Measurements from ENCODE around the gene EPHB1. TPM values are rescaled to one million over a fixed set of nuclear protein-coding genes. Genes with fewer than 3 reads are reported as not detected.

The EPHB1 gene
- total and polyA plus RNA-seq, 2 of the 13 experiments (the other 11 are each of a cell fraction or from before 2014, with no cell fraction given), result 0.07 to 0.21 TPM

DNA sequence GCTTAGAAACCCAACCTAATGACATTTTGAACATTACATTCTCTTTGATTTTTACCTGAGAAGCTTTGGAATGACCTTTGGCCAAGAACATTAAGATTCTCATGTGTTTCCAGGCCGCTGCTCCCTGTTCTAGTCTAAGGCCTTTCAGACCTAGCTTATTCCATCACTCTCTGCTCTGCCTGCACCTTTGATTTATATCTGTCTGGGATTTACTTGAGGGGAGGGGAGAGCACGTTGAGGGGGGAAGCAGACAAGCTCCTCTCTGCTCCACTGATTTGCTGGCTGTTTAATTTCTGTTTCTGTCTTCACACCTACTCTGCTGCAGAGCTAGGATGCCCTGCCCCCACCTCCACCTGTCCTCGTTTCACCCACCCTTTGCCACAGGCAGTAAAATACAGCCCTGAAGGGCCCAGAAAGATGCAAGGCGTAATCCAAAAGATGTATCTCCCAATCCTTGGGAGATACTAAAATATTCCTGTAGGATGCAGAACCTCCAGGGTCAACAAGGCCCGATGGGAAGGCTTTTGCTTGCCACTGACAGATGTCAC lies 429.8 kb downstream of the EPHB1 start (continued):
- TF ChIP-seq ZFP41 (CRISPR knock-in tag; IDR thresholded peaks at IDR 0.05; ENCODE audit: borderline replicate concordance), result no peak

DNA sequence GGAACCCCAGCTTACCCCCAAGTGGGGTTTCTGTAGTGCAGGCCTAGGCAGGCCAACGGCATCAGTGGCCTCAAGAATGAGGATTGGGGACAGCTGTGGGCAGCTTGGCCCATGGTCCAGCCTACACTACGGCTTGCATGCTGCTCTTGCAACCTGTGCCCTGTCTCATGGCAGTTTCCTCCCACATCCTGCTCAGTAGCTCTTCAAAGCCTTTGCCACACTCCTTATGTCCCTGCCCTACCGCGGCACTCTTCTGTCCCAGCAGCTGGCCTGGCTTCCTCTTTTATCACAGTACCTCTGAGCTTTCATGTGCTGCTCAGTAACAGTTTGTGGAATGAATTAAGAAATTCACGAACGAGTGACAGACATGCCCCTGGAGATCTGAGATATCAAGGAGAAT lies 431.0 kb downstream of the EPHB1 start:
- no peaks in the 10 kb centered on the region for H3K79me2 ChIP-seq (ENCODE audit: insufficient read depth, low read length)
- no peaks in the 10 kb centered on the region for H3K4me1 ChIP-seq (ENCODE audit: insufficient read depth, low read length)
- no TSS peak for BruUV-seq (replicated peaks)
- in situ Hi-C loops (cut with HindIII; ENCODE audit: extremely low pct_ligation_motif_present, low pct_unique_long_range_greater_than_20kb) (no loop called here), intact Hi-C loops (cut with micrococcal nuclease; ENCODE audit: unreplicated experiment) (no loop called here)
- TF ChIP-seq, protein P1, sequence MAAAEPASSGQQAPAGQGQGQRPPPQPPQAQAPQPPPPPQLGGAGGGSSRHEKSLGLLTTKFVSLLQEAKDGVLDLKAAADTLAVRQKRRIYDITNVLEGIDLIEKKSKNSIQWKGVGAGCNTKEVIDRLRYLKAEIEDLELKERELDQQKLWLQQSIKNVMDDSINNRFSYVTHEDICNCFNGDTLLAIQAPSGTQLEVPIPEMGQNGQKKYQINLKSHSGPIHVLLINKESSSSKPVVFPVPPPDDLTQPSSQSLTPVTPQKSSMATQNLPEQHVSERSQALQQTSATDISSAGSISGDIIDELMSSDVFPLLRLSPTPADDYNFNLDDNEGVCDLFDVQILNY (CRISPR knock-in tag; conservative IDR thresholded peaks at IDR 0.05), result no peak
- TF ChIP-seq, protein P2, sequence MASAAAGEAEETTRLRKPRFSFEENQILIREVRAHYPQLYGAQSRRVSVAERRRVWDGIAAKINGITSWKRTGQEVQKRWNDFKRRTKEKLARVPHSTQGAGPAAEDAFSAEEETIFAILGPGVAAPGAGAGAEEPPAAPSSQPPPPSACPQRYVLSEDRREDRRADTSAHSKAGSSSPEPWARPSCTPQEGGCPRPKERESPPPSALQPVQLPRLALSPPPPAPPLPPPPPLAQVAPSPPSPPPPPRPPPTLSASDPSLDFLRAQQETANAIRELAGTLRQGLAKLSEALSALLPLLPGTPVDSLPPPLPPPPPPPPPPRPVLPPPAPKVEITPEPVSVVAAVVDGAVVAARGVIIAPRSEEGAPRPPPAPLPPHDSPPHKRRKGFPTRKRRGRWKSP (CRISPR knock-in tag; IDR thresholded peaks at IDR 0.05), result no peak
- TF ChIP-seq, protein P3, sequence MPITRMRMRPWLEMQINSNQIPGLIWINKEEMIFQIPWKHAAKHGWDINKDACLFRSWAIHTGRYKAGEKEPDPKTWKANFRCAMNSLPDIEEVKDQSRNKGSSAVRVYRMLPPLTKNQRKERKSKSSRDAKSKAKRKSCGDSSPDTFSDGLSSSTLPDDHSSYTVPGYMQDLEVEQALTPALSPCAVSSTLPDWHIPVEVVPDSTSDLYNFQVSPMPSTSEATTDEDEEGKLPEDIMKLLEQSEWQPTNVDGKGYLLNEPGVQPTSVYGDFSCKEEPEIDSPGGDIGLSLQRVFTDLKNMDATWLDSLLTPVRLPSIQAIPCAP (CRISPR knock-in tag; IDR thresholded peaks at IDR 0.05; ENCODE audit: low read depth), result no peak
- TF ChIP-seq, protein P4, sequence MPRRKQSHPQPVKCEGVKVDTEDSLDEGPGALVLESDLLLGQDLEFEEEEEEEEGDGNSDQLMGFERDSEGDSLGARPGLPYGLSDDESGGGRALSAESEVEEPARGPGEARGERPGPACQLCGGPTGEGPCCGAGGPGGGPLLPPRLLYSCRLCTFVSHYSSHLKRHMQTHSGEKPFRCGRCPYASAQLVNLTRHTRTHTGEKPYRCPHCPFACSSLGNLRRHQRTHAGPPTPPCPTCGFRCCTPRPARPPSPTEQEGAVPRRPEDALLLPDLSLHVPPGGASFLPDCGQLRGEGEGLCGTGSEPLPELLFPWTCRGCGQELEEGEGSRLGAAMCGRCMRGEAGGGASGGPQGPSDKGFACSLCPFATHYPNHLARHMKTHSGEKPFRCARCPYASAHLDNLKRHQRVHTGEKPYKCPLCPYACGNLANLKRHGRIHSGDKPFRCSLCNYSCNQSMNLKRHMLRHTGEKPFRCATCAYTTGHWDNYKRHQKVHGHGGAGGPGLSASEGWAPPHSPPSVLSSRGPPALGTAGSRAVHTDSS (CRISPR knock-in tag; conservative IDR thresholded peaks at IDR 0.05), result no peak
- no peak for TF ChIP-seq SRSF9 (IDR thresholded peaks at IDR 0.05; ENCODE audit: borderline replicate concordance, insufficient read depth, low read depth, low read length, poor library complexity, severe bottlenecking)
- no peak for TF ChIP-seq KAT2B (IDR thresholded peaks at IDR 0.05; ENCODE audit: borderline replicate concordance, low read depth, low read length)
- no peak for TF ChIP-seq CHD2 (IDR thresholded peaks at IDR 0.05; ENCODE audit: low read depth, low read length)
- TF ChIP-seq, protein P5, sequence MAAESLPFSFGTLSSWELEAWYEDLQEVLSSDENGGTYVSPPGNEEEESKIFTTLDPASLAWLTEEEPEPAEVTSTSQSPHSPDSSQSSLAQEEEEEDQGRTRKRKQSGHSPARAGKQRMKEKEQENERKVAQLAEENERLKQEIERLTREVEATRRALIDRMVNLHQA (CRISPR knock-in tag; IDR thresholded peaks at IDR 0.05), result no peak
- TF ChIP-seq, protein P6, sequence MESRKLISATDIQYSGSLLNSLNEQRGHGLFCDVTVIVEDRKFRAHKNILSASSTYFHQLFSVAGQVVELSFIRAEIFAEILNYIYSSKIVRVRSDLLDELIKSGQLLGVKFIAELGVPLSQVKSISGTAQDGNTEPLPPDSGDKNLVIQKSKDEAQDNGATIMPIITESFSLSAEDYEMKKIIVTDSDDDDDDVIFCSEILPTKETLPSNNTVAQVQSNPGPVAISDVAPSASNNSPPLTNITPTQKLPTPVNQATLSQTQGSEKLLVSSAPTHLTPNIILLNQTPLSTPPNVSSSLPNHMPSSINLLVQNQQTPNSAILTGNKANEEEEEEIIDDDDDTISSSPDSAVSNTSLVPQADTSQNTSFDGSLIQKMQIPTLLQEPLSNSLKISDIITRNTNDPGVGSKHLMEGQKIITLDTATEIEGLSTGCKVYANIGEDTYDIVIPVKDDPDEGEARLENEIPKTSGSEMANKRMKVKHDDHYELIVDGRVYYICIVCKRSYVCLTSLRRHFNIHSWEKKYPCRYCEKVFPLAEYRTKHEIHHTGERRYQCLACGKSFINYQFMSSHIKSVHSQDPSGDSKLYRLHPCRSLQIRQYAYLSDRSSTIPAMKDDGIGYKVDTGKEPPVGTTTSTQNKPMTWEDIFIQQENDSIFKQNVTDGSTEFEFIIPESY (CRISPR knock-in tag; IDR thresholded peaks at IDR 0.05), result no peak
- TF ChIP-seq, protein P7, sequence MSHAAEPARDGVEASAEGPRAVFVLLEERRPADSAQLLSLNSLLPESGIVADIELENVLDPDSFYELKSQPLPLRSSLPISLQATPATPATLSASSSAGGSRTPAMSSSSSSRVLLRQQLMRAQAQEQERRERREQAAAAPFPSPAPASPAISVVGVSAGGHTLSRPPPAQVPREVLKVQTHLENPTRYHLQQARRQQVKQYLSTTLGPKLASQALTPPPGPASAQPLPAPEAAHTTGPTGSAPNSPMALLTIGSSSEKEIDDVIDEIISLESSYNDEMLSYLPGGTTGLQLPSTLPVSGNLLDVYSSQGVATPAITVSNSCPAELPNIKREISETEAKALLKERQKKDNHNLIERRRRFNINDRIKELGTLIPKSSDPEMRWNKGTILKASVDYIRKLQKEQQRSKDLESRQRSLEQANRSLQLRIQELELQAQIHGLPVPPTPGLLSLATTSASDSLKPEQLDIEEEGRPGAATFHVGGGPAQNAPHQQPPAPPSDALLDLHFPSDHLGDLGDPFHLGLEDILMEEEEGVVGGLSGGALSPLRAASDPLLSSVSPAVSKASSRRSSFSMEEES (CRISPR knock-in tag; IDR thresholded peaks at IDR 0.05), result no peak
- no peak for TF ChIP-seq RXRA (CRISPR knock-in tag; IDR thresholded peaks at IDR 0.05)
- FAIRE-seq, result no peak
- H3K9me3 ChIP-seq (ENCODE audit: low read length), result no peaks in the 10 kb centered on the region
- H3K27ac ChIP-seq (ENCODE audit: extremely low read length, insufficient read depth, low read length), result no peak overlapping the region
- H2AFZ ChIP-seq (ENCODE audit: low read length), result no peak overlapping the region
- no peaks in the 10 kb centered on the region for H3K36me3 ChIP-seq (replicated peaks in 1 of 2; ENCODE audit: control insufficient read depth in 1 of 2, insufficient read depth in 2 of 2, low read length in 2 of 2)
- 0% methylated on average over 4 of the region's 6 CpGs for WGBS (ENCODE audit: low lambda C conversion rate)
- ChIA-PET CTCF (ENCODE audit: low intra/inter-chr PET ratio, low total read pairs) (no interaction called here), POLR2A (no interaction called here)
- no peak for DNase-seq (ENCODE audit: low spot score)
- no peaks in the 10 kb centered on the region for H4K20me1 ChIP-seq (ENCODE audit: insufficient read depth, low read length)
- no peak overlapping the region for H3K9ac ChIP-seq (ENCODE audit: insufficient read depth, low read depth, low read length)
- no peaks in the 10 kb centered on the region for H3K27me3 ChIP-seq (ENCODE audit: control insufficient read depth in 1 of 2, insufficient read depth in 2 of 2, low read length in 2 of 2)
- no peak for ATAC-seq
- no peak overlapping the region for H3K4me2 ChIP-seq (ENCODE audit: low read depth, low read length)
- H3K4me3 ChIP-seq (replicated peaks in 1 of 3; ENCODE audit: insufficient read depth in 1 of 3, low read depth in 2 of 3, low read length in 3 of 3), result no peak overlapping the region
